Measurements from ENCODE around the gene C5.

Gene C5

DNA sequence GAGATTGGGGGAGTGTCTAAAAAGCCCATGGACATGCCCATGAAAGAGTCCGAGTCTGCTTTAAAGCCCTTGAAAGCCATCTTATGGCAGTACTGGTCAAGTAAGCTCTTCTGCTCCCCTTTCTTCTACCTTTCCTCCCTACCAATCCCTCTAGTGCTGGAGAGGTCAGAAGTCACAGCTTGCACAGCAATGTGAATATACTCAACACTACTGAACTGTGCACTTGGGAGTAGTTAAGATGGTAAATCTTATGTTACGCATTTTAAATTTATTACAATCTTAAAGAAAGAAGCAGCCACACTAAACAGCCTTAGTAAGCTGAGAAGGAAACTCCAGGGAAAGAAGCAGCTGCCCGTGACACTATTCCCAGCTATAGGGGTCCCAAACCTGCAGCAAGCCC is 111.2 kb downstream of the C5 start:
- DNase-seq = no peak

DNA sequence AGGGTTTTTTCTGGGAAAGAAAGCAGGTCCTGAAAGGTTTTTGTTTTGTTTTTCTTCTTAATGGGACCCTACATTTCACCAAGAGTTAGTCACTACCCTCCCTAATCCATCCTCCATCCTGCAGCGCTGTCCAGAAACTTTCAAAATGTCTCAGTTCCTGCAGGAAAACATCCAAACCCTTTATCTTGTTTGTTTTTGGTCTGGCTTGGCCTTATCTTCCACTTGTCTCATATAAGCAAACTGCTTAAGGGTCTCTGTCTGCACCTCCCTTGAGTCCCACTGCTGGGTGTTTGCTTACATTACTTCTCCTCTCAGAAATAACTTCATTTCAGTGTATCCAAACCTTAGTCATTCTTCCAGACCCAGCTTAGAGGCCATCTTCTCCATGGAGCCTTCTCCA is 112.5 kb downstream of the C5 start:
- DNase-seq = no peak

- no peak for DNase-seq
Measured at GRCh38 chr9:120937127-120937526, 112.9 kb downstream of the C5 start.

- DNase-seq = no peak
Measured at GRCh38 chr9:120936764-120937122, 113.3 kb downstream of the C5 start.

GRCh38 chr9:120936011-120936763 is 113.9 kb downstream of the C5 start:
- peak; percentile 93 for DNase-seq

DNA sequence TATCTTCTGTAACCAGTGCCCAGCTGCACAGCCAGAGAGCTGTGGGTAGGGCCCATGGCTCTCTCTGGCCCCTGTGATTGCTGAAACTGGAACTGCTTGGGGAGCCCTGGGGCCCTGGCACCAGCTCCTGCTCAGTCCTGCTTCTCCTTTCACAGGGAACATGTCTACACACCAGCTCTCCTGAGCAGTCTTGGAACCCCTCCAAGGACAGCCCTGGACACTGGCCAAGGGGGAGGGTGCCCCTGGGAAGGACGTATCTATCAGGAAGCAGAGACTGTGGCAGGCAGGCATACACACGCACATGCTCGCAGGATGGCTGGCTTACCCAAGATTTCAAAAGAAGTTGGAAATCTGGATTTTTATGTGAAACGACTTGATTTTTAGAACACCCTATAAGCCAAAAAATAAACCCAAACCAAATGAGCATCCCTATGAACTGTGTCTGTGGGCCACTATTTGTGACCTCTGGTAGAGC is 114.7 kb downstream of the C5 start:
- DNase-seq = no peak

GRCh38 chr9:120934281-120934680 is 115.8 kb downstream of the C5 start:
- no peak for DNase-seq

DNA sequence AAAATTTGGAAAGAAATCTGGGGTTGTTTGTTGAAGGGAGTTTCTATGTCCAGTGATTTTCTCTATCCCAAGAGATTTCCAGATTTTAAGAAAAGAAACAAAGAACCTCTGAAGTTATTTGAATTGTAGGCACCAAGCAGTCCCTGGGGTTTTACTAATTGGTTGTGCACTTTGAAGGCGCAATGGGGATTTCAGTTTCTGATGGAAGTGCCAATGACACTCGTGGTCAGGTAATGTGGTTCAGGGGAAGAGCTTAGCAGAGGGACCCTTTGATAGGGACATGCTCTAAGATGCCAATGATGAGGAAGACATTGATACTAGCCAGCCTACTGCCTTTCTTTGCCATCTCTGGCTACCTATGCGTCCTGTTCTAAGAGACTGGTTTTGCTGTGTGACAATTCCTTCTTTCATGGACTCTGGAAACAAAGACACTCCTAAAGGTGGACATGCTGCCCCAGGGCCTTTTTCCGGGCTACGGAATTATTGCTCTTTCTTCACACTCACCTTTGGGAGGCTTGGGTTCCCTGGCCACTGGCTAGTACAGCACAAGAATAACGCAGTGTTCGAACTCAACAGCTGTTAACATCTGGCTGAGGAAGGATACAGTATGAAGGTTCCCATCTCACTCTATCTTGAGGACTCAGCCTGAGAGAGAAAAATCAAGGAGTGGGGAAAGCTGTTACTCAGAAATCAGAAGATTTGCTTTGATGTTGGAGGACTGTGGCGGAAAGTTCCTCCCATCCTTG is 116.6 kb downstream of the C5 start:
- no peak for DNase-seq

DNA sequence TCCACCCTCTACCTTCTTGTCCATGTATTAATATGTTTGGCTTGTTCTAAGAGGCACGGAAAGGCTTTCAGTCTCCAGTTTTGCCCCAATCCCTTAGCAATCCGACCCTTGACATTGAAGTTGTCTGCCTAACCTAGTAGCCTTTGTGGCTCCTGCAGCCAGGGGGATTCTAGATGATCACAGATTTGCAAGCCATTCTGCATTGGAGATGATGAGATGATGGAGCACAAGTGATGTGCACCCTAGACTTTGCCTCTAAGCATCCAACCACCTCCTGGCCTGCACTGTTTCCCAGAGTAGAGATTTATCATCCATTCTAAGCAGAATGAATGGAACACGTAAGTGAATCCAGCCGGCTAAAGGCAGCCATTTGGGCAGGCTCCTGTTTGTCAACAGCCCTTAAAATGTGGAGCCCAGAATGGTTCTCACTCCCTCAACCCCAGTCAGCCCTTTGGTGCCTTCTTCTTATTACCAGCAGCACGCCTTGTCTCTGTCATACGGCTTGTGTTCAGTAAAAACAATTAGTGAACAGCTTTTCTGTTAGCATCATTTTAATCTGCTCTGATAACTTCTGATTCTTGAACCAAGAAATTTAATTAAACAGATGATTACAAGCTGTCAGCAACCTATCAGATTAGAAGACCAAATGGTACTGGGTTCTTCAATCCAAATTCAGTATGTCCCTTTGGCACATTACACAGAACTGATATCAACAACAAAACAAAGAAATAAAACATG is 117.8 kb downstream of the C5 start:
- no peak for DNase-seq

- DNase-seq = peak; percentile 74
Measured at GRCh38 chr9:120931231-120932085, 118.6 kb downstream of the C5 start.

- DNase-seq = no peak
Measured at GRCh38 chr9:120929229-120929791, 120.8 kb downstream of the C5 start.

DNA sequence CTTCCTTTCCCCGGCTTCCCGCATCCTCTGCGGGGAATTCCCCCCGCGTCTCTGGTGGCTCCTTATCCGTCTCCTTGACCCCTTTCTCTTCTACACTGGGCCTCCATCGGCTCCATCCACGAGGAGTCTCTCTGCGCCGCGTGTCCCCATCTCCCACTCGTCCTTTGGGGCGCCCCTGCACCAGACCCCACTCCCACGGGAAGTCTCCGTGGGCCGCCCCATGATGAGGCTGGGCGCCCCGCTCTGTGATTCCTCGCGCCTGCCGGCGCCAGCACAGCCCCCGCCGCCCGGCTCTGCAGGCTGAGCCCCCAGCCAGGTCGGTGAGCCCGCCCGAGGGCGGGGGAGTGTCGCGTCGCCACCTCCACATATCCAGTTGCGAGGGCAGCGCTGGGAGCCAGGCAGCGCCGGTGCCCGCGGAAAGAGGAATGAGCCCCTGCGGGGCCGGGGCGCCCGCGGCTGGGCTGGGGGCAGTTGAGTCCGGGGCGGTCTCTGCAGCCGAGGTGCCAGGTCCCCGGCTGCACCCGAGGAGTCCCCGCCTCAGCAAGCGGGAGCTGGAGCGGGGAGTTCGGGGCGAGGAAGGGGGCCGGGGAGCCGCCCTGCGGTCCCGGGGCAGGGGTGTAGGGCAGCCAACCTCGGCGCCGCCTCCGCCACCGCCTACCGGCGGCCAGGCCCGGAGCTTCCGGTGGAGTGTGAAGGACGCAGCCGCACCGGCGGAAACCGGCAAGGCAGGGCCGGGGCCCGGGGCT is 121.4 kb downstream of the C5 start:
- peak; percentile 68 for DNase-seq

DNA sequence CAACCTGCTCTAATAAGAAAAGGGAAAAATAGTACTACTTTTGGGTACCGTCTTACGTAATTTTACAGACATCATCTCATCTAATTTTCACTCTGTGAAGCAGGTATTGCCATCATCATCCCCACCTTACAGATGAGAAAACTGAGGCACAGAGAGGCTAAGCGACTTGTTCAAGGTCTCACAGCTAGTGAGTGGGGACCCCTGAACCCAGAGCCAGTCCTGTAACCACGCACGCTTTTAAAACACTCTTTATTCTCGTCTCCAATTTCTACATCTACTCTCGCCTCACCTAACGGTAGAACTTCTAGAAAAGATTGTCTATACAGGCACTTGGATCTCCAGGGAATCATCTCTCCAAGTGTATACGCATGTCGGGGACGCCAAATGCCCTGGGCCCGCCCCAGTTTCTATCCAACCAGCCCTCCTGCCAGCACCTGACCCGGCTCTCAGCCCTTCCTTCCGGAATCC is 122.0 kb downstream of the C5 start:
- DNase-seq = no peak

GRCh38 chr9:120927269-120928014 is 122.6 kb downstream of the C5 start:
- DNase-seq = peak; percentile 38

DNA sequence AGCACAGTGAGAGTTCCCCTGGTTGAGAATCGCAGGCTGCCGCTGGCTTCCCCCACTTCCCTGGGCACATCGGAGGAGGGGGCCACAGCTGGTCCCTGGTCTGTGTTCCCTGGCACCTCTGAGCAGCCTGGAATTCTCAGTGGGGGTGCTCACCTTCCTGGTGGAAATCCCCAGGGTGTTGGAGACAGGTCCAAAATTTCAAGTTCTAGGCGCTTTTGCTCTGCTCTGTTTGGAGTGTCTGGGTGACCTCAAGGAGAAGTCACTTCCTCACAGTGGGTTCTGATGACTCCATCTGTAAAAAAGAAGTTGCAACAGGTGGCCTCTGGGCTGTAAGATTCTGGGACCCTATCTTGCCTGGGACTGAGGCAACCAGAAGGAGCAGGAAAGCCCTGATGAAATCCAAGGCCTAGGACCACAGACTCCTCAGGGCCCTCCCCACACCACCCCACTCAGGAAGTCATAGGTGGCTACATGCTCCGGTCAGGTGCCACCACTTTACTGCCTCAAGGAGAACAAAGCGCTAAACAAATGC is 123.6 kb downstream of the C5 start, which contains the start of gene TRAF1:
TRAF1 (minus strand) TSS at position 400 of the 532 bp plus-strand sequence. CDS start 721 bp downstream, outside the sequence.
- no peak for DNase-seq

GRCh38 chr9:120925535-120926396 is 124.3 kb downstream of the C5 start:
- DNase-seq = peak; percentile 88

- peak; percentile 50 for DNase-seq
Measured at GRCh38 chr9:120924698-120925534, 125.2 kb downstream of the C5 start.

GRCh38 chr9:120923620-120924328 is 126.3 kb downstream of the C5 start:
- DNase-seq = no peak
